WTC11 (cell line): ENCODE results near the gene ANTXR1. TPM values are rescaled to one million over a fixed set of nuclear protein-coding genes. Genes with fewer than 3 reads are reported as not detected.

Source experiments
- ATAC-seq: fragments of 200-7000 bp; cut with Tn5 transposase; 2 replicates; pipeline ENCODE4 v1.10.0; 2021; ENCODE audit warnings: mild to moderate bottlenecking, moderate library complexity
- CTCF ChIA-PET: fragments of 300-600 bp; sonication (Branson Sonifier 250); formaldehyde crosslinking; loops from one replicate; lab custom pipeline; 2021; ENCODE audit warnings: antibody characterized with exemption; lab: Charles Lee
- POLR2A ChIA-PET: fragments of 350-600 bp; sonication (Branson Sonifier 250); formaldehyde crosslinking; loops from one replicate; lab custom pipeline; 2021; ENCODE audit warnings: antibody characterized with exemption; lab: Charles Lee
- DNase-seq: peaks from one replicate; pipeline ENCODE4 v3.0.0; 2021; ENCODE audit warnings: low spot score
- H3K27ac Mint-ChIP-seq: 2 replicates; pipeline ENCODE4 v1.8.0; 2021; ENCODE audit warnings: mixed read lengths
- H3K27me3 Mint-ChIP-seq: 2 replicates; pipeline ENCODE4 v1.8.0; 2021; ENCODE audit warnings: low read depth, mild to moderate bottlenecking, moderate library complexity, mixed read lengths
- H3K36me3 Mint-ChIP-seq: 2 replicates; pipeline ENCODE4 v1.8.0; 2021; ENCODE audit warnings: mixed read lengths
- H3K4me1 Mint-ChIP-seq: 2 replicates; pipeline ENCODE4 v1.8.0; 2022; ENCODE audit warnings: mixed read lengths
- H3K4me3 Mint-ChIP-seq: 2 replicates; pipeline ENCODE4 v1.8.0; 2021; ENCODE audit warnings: mild to moderate bottlenecking, moderate library complexity, mixed read lengths
- H3K9me3 Mint-ChIP-seq: 2 replicates; pipeline ENCODE4 v1.8.0; 2021; ENCODE audit warnings: mixed read lengths
- AR ChIP-seq: fragments of 250-450 bp; sonication (Bioruptor Pico); IDR thresholded peaks from 2 replicates; pipeline ENCODE4 v1.9.0; 2021; ENCODE audit warnings: mild to moderate bottlenecking
- ATF3 ChIP-seq: sonication (generic); formaldehyde crosslinking; conservative IDR thresholded peaks from 2 replicates; pipeline ENCODE4 v1.8.1; 2022; ENCODE audit warnings: mild to moderate bottlenecking, missing genetic modification reagents
- EMX1 ChIP-seq: fragments of 250-450 bp; sonication (Bioruptor Pico); IDR thresholded peaks from 2 replicates; pipeline ENCODE4 v1.8.0; 2021; ENCODE audit warnings: mild to moderate bottlenecking
- ETV6 ChIP-seq: sonication (generic); formaldehyde crosslinking; IDR thresholded peaks from 2 replicates; pipeline ENCODE4 v1.8.1; 2022; ENCODE audit warnings: mild to moderate bottlenecking, missing genetic modification reagents
- GRHL2 ChIP-seq: fragments of 250-450 bp; sonication (Bioruptor Pico); IDR thresholded peaks from 2 replicates; pipeline ENCODE4 v1.8.0; 2022; ENCODE audit warnings: mild to moderate bottlenecking, moderate library complexity; ENCODE audit not compliant: insufficient replicate concordance, severe bottlenecking
- IRF2 ChIP-seq: sonication (generic); formaldehyde crosslinking; IDR thresholded peaks from 2 replicates; pipeline ENCODE4 v1.8.0; 2022; ENCODE audit warnings: low read depth, missing genetic modification reagents, borderline replicate concordance
- NFE2L1 ChIP-seq: sonication (generic); formaldehyde crosslinking; IDR thresholded peaks from 2 replicates; pipeline ENCODE4 v1.8.1; 2023; ENCODE audit warnings: missing genetic modification reagents
- NFYB ChIP-seq: sonication (generic); formaldehyde crosslinking; conservative IDR thresholded peaks from 2 replicates; pipeline ENCODE4 v1.8.0; 2022; ENCODE audit warnings: low read depth, missing genetic modification reagents
- RORB ChIP-seq: fragments of 250-450 bp; sonication (Bioruptor Pico); IDR thresholded peaks from 2 replicates; pipeline ENCODE4 v1.9.0; 2021; ENCODE audit warnings: mild to moderate bottlenecking
- TCF7 ChIP-seq: sonication (generic); formaldehyde crosslinking; IDR thresholded peaks from 2 replicates; pipeline ENCODE4 v1.8.0; 2022; ENCODE audit warnings: mild to moderate bottlenecking, low read depth, missing genetic modification reagents, moderate library complexity
- ZMAT4 ChIP-seq: fragments of 250-450 bp; sonication (Bioruptor Pico); IDR thresholded peaks from 2 replicates; pipeline ENCODE4 v1.9.0; 2021; ENCODE audit warnings: mild to moderate bottlenecking
- ZNF219 ChIP-seq: sonication (generic); formaldehyde crosslinking; IDR thresholded peaks from 2 replicates; pipeline ENCODE4 v1.8.0; 2023; ENCODE audit warnings: missing genetic modification reagents, mild to moderate bottlenecking, borderline replicate concordance
- ZNF423 ChIP-seq: fragments of 250-450 bp; sonication (Bioruptor Pico); IDR thresholded peaks from 2 replicates; pipeline ENCODE4 v2.1.2; 2022; ENCODE audit warnings: mild to moderate bottlenecking, moderate library complexity
- total RNA-seq: library from RNA; stranded (reverse); gene quantifications from 3 replicates; pipeline ENCODE4 v1.2.3, GENCODE V29; 2021
- TF ChIP-seq, protein P1 (sequence below): fragments of 250-450 bp; sonication (Bioruptor Pico); IDR thresholded peaks from 2 replicates; pipeline ENCODE4 v1.9.0; 2021; ENCODE audit warnings: mild to moderate bottlenecking, borderline replicate concordance
- TF ChIP-seq, protein P2 (sequence below): sonication (generic); formaldehyde crosslinking; IDR thresholded peaks from 2 replicates; pipeline ENCODE4 v1.8.1; 2023; ENCODE audit warnings: mild to moderate bottlenecking, missing genetic modification reagents, moderate library complexity
- TF ChIP-seq, protein P3 (sequence below): sonication (generic); formaldehyde crosslinking; IDR thresholded peaks from 2 replicates; pipeline ENCODE4 v1.8.0; 2022; ENCODE audit warnings: missing genetic modification reagents
- TF ChIP-seq, protein P4 (sequence below): sonication (generic); formaldehyde crosslinking; IDR thresholded peaks from 2 replicates; pipeline ENCODE4 v1.8.1; 2022; ENCODE audit warnings: mild to moderate bottlenecking, moderate library complexity, missing genetic modification reagents

The ANTXR1 gene
- total RNA-seq, 1 experiment from 2014 or later, result 30.0 TPM

DNA sequence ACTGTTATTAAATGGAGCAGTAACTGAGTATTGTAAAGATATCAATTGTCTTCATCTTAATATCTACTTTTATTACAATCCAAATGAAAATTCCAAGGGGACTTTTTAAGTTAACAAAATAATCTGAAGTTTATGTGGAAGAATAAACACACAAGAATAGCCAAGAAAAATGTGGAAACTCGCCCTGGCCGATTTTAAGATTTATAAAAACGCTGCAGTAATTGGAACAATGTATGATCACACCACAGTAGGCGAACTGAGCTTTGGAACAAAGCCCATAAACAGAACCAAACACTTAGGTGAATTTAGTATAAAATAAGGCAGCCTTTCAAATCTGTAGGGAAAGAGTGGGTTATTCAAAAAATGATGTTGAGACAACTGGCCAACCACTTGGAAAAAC is 96.3 kb downstream of the ANTXR1 start (continued):
- TF ChIP-seq, protein P1, sequence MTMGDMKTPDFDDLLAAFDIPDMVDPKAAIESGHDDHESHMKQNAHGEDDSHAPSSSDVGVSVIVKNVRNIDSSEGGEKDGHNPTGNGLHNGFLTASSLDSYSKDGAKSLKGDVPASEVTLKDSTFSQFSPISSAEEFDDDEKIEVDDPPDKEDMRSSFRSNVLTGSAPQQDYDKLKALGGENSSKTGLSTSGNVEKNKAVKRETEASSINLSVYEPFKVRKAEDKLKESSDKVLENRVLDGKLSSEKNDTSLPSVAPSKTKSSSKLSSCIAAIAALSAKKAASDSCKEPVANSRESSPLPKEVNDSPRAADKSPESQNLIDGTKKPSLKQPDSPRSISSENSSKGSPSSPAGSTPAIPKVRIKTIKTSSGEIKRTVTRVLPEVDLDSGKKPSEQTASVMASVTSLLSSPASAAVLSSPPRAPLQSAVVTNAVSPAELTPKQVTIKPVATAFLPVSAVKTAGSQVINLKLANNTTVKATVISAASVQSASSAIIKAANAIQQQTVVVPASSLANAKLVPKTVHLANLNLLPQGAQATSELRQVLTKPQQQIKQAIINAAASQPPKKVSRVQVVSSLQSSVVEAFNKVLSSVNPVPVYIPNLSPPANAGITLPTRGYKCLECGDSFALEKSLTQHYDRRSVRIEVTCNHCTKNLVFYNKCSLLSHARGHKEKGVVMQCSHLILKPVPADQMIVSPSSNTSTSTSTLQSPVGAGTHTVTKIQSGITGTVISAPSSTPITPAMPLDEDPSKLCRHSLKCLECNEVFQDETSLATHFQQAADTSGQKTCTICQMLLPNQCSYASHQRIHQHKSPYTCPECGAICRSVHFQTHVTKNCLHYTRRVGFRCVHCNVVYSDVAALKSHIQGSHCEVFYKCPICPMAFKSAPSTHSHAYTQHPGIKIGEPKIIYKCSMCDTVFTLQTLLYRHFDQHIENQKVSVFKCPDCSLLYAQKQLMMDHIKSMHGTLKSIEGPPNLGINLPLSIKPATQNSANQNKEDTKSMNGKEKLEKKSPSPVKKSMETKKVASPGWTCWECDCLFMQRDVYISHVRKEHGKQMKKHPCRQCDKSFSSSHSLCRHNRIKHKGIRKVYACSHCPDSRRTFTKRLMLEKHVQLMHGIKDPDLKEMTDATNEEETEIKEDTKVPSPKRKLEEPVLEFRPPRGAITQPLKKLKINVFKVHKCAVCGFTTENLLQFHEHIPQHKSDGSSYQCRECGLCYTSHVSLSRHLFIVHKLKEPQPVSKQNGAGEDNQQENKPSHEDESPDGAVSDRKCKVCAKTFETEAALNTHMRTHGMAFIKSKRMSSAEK (CRISPR knock-in tag), result no peak
- no peak for TF ChIP-seq ZNF423 (CRISPR knock-in tag)
- TF ChIP-seq ZNF219 (CRISPR knock-in tag), result no peak
- no peak for TF ChIP-seq ETV6 (CRISPR knock-in tag)
- no peak for TF ChIP-seq NFYB (CRISPR knock-in tag)
- TF ChIP-seq GRHL2, result no peak
- no peak for TF ChIP-seq AR (CRISPR knock-in tag)
- no peak for TF ChIP-seq IRF2 (CRISPR knock-in tag)
- no peak for TF ChIP-seq RORB (CRISPR knock-in tag)
- no peak for TF ChIP-seq TCF7 (CRISPR knock-in tag)
- TF ChIP-seq, protein P2, sequence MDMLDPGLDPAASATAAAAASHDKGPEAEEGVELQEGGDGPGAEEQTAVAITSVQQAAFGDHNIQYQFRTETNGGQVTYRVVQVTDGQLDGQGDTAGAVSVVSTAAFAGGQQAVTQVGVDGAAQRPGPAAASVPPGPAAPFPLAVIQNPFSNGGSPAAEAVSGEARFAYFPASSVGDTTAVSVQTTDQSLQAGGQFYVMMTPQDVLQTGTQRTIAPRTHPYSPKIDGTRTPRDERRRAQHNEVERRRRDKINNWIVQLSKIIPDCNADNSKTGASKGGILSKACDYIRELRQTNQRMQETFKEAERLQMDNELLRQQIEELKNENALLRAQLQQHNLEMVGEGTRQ (CRISPR knock-in tag), result no peak
- no peak for TF ChIP-seq ZMAT4 (CRISPR knock-in tag)

- no peak overlapping the region for H3K4me3 Mint-ChIP-seq
- H3K4me1 Mint-ChIP-seq, result peaks cover 38% of the 10 kb centered on the region
- peaks cover 4% of the 10 kb centered on the region for H3K9me3 Mint-ChIP-seq
- no peak overlapping the region; the same call in 1 of the 2 replicates for H3K27ac Mint-ChIP-seq
- no peak for DNase-seq
- POLR2A ChIA-PET, result no interaction called here
- peaks cover 6% of the 10 kb centered on the region; the same call in 1 of the 2 replicates for H3K27me3 Mint-ChIP-seq
- TF ChIP-seq ATF3 (CRISPR knock-in tag) (no peak), EMX1 (CRISPR knock-in tag) (no peak), NFE2L1 (CRISPR knock-in tag) (no peak)
- TF ChIP-seq, protein P3, sequence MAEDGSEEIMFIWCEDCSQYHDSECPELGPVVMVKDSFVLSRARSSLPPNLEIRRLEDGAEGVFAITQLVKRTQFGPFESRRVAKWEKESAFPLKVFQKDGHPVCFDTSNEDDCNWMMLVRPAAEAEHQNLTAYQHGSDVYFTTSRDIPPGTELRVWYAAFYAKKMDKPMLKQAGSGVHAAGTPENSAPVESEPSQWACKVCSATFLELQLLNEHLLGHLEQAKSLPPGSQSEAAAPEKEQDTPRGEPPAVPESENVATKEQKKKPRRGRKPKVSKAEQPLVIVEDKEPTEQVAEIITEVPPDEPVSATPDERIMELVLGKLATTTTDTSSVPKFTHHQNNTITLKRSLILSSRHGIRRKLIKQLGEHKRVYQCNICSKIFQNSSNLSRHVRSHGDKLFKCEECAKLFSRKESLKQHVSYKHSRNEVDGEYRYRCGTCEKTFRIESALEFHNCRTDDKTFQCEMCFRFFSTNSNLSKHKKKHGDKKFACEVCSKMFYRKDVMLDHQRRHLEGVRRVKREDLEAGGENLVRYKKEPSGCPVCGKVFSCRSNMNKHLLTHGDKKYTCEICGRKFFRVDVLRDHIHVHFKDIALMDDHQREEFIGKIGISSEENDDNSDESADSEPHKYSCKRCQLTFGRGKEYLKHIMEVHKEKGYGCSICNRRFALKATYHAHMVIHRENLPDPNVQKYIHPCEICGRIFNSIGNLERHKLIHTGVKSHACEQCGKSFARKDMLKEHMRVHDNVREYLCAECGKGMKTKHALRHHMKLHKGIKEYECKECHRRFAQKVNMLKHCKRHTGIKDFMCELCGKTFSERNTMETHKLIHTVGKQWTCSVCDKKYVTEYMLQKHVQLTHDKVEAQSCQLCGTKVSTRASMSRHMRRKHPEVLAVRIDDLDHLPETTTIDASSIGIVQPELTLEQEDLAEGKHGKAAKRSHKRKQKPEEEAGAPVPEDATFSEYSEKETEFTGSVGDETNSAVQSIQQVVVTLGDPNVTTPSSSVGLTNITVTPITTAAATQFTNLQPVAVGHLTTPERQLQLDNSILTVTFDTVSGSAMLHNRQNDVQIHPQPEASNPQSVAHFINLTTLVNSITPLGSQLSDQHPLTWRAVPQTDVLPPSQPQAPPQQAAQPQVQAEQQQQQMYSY (CRISPR knock-in tag), result no peak
- TF ChIP-seq, protein P4, sequence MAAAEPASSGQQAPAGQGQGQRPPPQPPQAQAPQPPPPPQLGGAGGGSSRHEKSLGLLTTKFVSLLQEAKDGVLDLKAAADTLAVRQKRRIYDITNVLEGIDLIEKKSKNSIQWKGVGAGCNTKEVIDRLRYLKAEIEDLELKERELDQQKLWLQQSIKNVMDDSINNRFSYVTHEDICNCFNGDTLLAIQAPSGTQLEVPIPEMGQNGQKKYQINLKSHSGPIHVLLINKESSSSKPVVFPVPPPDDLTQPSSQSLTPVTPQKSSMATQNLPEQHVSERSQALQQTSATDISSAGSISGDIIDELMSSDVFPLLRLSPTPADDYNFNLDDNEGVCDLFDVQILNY (CRISPR knock-in tag), result no peak
- peaks cover 6% of the 10 kb centered on the region for H3K36me3 Mint-ChIP-seq
- no peak for ATAC-seq
- CTCF ChIA-PET, result no interaction called here
Observed at GRCh38 chr2:69111076-69111475, 98.1 kb downstream of the ANTXR1 start.
